Thyroid gland (tissue), 4 donors: ENCODE results near the gene IARS2. TPM values are rescaled to one million over a fixed set of nuclear protein-coding genes. Genes with fewer than 3 reads are reported as not detected.

Experiments used
- DNase-seq, 2 donors: peaks; one replicate each; pipeline ENCODE4 v3.0.0-alpha.2; 2019
- H3K27ac ChIP-seq, 3 donors: fragments of 200-600 bp; sonication (generic); 1 replicate in 2 of 3; 2 replicates in 1 of 3; pipeline ENCODE4 v1.5.1; 2016 to 2019; ENCODE audit warnings: mild to moderate bottlenecking in 1 of 3, moderate library complexity in 1 of 3
- H3K27me3 ChIP-seq: fragments of 200-600 bp; sonication (generic); one replicate; pipeline ENCODE4 v1.5.1; 2019
- H3K36me3 ChIP-seq, 2 donors: fragments of 200-600 bp; sonication (generic); one replicate each; pipeline ENCODE4 v1.5.1; 2016 to 2019
- H3K4me1 ChIP-seq, 2 donors: fragments of 200-600 bp; sonication (generic); one replicate each; pipeline ENCODE4 v1.5.1; 2017 to 2019
- H3K4me3 ChIP-seq, 3 donors: fragments of 200-600 bp; sonication (generic); replicated peaks in 1 of 3; 1 replicate in 2 of 3; 2 replicates in 1 of 3; pipeline ENCODE4 v1.5.1; 2016; ENCODE audit warnings: mild to moderate bottlenecking in 1 of 3
- H3K9me3 ChIP-seq: fragments of 200-600 bp; sonication (generic); one replicate; pipeline ENCODE4 v1.5.1; 2017
- POLR2A ChIP-seq, 2 donors: fragments of 450-650 bp; IDR thresholded peaks; one replicate each; pipeline ENCODE4 v1.6.1; 2017; ENCODE audit warnings: antibody characterized with exemption in 2 of 2, mild to moderate bottlenecking in 2 of 2, moderate library complexity in 1 of 2
- WGBS, 2 donors: methylation state at CpG; one replicate each; pipeline ENCODE4 v1.1.5; 2017; 5-methylcytosine and 5-hydroxymethylcytosine counted together
- intact Hi-C: fragments of 100-400 bp; cut with DNase I; formaldehyde crosslinking; loops from one replicate; pipeline ENCODE4 v1.15.1; 2023
- total RNA-seq, 4 donors: library from RNA; depleted of rRNA; stranded (reverse); fragments of >200 nt; gene quantifications; one replicate each; pipeline ENCODE4 v1.2.3, GENCODE V29; 2016
- TF ChIP-seq, protein P1 (sequence below), 6 experiments: fragments of 200-600 bp in 3 of 6; fragments of 450-650 bp in 3 of 6; sonication (generic) in 3 of 6; IDR thresholded peaks; one replicate each; pipeline ENCODE4 v1.5.1; 2016 to 2019; ENCODE audit warnings: antibody characterized with exemption in 6 of 6, mild to moderate bottlenecking in 2 of 6, inconsistent platforms in 1 of 6, moderate library complexity in 1 of 6

Gene IARS2
- total RNA-seq, 4 donors from 2014 or later: 59.6 to 72.6 (median 67.0) TPM

DNA sequence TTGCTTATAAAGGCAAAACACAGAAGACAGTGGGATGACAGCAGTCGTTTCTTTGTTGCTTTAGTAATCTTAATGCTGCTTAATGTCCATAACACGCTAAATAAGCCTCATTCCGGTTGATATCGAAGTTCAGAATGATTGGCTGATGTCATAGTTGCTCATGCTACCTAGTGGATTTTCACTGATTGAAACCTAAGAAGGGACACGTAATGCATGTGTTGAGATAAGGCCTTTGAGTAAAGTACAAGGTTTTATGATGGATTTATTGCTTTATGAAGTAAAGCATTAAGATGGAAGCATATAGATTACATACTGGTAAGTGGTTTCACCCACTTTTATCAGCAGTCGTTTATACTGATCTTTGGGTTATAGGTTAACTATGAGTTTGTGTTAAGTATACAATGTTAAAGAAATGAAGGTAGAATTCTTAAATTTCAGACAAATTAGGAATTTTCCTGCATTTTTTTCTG is 25.1 kb downstream of the IARS2 start:
- H3K27me3 ChIP-seq: no peaks in the 10 kb centered on the region
- intact Hi-C loops: no loop called here
- peaks cover 9 to 13% of the 10 kb centered on the region in 2 donors for H3K36me3 ChIP-seq
- no peak overlapping the region for H3K27ac ChIP-seq
- TF ChIP-seq, protein P1, sequence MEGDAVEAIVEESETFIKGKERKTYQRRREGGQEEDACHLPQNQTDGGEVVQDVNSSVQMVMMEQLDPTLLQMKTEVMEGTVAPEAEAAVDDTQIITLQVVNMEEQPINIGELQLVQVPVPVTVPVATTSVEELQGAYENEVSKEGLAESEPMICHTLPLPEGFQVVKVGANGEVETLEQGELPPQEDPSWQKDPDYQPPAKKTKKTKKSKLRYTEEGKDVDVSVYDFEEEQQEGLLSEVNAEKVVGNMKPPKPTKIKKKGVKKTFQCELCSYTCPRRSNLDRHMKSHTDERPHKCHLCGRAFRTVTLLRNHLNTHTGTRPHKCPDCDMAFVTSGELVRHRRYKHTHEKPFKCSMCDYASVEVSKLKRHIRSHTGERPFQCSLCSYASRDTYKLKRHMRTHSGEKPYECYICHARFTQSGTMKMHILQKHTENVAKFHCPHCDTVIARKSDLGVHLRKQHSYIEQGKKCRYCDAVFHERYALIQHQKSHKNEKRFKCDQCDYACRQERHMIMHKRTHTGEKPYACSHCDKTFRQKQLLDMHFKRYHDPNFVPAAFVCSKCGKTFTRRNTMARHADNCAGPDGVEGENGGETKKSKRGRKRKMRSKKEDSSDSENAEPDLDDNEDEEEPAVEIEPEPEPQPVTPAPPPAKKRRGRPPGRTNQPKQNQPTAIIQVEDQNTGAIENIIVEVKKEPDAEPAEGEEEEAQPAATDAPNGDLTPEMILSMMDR (IDR thresholded peaks at IDR 0.05): no peak
- TF ChIP-seq POLR2A (IDR thresholded peaks at IDR 0.05): no peak
- WGBS, 2 donors: 86 to 90% methylated on average over 6 of the region's 6 CpGs
- H3K4me1 ChIP-seq: no peaks in the 10 kb centered on the region
- no peaks in the 10 kb centered on the region for H3K9me3 ChIP-seq
- H3K4me3 ChIP-seq: no peak overlapping the region
- no peak for DNase-seq

DNA sequence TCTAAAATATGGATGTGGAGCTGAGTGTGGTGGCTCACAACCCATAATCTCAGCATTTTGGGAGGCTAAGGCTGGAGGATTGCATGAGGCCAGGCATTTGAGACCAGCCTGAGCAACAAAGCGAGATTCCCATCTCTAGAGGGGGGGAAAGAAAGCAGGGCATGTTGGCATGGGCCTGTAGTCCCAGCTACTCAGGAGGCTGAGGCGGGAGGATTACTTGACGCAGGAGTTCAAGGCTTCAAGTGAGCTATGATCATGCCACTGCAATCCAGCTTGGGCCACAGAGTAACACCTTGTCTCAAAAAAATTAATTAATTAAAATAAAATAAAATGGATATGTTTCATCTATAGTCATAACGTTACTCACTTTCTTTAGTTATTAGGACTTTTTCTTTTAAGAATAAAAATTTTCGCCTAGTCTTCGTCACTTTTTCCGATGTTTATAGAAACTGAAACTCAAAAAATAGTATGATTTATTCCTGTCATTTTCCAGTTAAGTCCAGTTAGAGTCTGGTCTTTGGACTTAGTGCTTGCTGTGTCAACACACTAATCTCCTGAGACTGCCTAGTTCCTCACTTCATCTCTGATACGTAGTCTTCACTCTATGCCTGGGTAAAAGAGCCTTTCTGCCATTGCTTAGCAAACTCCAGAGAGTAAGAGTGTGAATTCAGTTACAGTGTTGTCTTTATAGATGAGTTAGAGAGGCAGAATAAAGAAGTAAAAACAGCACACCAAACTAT is 28.0 kb downstream of the IARS2 start:
- no peak for TF ChIP-seq POLR2A (IDR thresholded peaks at IDR 0.05)
- TF ChIP-seq, protein P1 (IDR thresholded peaks at IDR 0.05): no peak
- Histone ChIP-seq H3K27ac (no peak overlapping the region), H3K9me3 (no peaks in the 10 kb centered on the region), H3K4me1 (no peaks in the 10 kb centered on the region), H3K27me3 (no peaks in the 10 kb centered on the region), H3K4me3 (no peak overlapping the region), H3K36me3 (peaks cover 0 to under 1% of the 10 kb centered on the region in 2 donors)
- 88 to 92% methylated on average over 8 of the region's 8 CpGs for WGBS, 2 donors
- intact Hi-C loops: no loop called here
- no peak for DNase-seq

DNA sequence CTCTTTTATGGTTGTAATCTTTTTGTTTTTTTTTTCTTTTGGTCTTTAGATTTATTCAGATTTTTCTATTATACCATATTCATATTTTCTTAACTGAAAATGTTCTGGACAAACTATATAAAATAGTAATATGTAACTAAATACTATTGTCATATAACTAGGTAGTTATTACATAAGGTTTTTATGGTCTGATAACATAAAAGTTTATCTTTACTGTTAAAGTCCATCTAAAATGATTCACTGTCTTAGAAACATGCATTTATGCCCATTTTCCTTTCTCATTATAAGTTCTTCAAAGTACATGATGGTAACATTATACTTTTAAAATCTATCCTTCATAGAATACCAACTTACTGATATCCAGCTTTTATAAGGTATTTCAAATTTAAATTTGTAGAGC is 29.1 kb downstream of the IARS2 start:
- intact Hi-C loops: no loop called here
- Histone ChIP-seq H3K9me3 (no peaks in the 10 kb centered on the region), H3K4me1 (no peaks in the 10 kb centered on the region), H3K27me3 (no peaks in the 10 kb centered on the region), H3K36me3 (peaks cover 0 to 8% of the 10 kb centered on the region in 2 donors), H3K27ac (no peak overlapping the region), H3K4me3 (no peak overlapping the region)
- no peak for DNase-seq
- TF ChIP-seq, protein P1 (IDR thresholded peaks at IDR 0.05): no peak
- TF ChIP-seq POLR2A (IDR thresholded peaks at IDR 0.05): no peak

DNA sequence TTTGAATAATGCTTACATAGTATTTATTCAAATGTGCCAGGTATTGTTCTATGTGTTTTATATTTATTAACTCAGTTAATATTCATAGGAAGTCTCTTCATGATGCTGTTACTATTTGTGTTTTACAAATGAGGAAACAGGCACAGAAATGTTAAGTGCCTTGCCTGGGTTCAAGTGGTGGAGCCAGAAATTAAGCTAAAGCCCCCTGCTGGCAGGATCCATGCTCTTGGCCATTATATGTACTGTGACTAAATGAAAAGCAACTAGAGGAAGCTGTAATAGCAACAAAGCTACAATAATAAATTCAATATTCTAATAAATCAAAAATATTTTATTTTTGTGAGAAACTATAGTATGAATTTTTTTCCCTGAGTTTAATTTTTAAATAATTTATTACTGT is 30.0 kb downstream of the IARS2 start:
- Histone ChIP-seq H3K4me3 (no peak overlapping the region), H3K27ac (no peak overlapping the region), H3K4me1 (no peaks in the 10 kb centered on the region), H3K36me3 (peaks cover 0 to 8% of the 10 kb centered on the region in 2 donors), H3K9me3 (no peaks in the 10 kb centered on the region), H3K27me3 (no peaks in the 10 kb centered on the region)
- intact Hi-C loops: no loop called here
- no peak for TF ChIP-seq POLR2A (IDR thresholded peaks at IDR 0.05)
- TF ChIP-seq, protein P1 (IDR thresholded peaks at IDR 0.05): peak in 2 of 6 experiments; percentile 19 to 22
- DNase-seq: no peak

DNA sequence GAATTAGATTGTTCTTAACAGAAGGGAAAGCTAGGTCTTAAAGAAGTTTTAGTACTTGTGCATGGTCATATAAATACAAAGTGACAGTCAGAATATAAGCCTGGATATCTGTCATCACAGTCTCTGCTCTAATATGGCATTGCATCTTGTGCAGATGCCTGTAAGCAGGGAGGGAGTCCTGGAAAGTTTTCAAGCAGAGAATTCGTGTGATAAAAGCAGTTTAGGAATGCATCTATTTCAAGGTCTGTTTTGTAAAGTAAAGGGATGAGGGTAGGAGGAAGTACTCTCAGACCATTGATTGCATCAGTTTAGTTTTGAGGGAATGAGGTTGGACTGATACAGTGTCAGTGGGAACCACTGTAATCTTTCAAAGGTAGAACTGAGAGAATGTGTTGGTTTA is 30.6 kb downstream of the IARS2 start:
- H3K9me3 ChIP-seq: no peaks in the 10 kb centered on the region
- H3K27ac ChIP-seq: no peak overlapping the region
- DNase-seq: no peak
- no peaks in the 10 kb centered on the region for H3K4me1 ChIP-seq
- intact Hi-C loops: no loop called here
- peaks cover 0 to 8% of the 10 kb centered on the region in 2 donors for H3K36me3 ChIP-seq
- no peaks in the 10 kb centered on the region for H3K27me3 ChIP-seq
- H3K4me3 ChIP-seq: no peak overlapping the region
- TF ChIP-seq, protein P1 (IDR thresholded peaks at IDR 0.05): no peak
- TF ChIP-seq POLR2A (IDR thresholded peaks at IDR 0.05): no peak
- 48 to 59% methylated on average over 1 of the region's 1 CpG for WGBS, 2 donors
